Lower lobe of right lung (tissue), 2 donors: ENCODE measurements around the gene DPP10. TPM values are rescaled to one million over a fixed set of nuclear protein-coding genes. Genes with fewer than 3 reads are reported as not detected.

Experiments used
- ATAC-seq, 2 donors: fragments of 200-7000 bp; cut with Tn5 transposase; one replicate each; pipeline ENCODE4 v1.9.1; 2020 to 2022; ENCODE audit warnings: mild to moderate bottlenecking in 2 of 2, moderate library complexity in 2 of 2
- DNase-seq: peaks from one replicate; pipeline ENCODE4 v3.0.0-alpha.2; 2020
- H3K27ac ChIP-seq: fragments of 200-600 bp; one replicate; pipeline ENCODE4 v1.8.0; 2022
- H3K27me3 ChIP-seq: fragments of 200-600 bp; one replicate; pipeline ENCODE4 v1.8.0; 2022; ENCODE audit warnings: low read depth
- H3K36me3 ChIP-seq: fragments of 200-600 bp; one replicate; pipeline ENCODE4 v1.8.0; 2022; ENCODE audit warnings: mild to moderate bottlenecking
- H3K4me1 ChIP-seq: fragments of 200-600 bp; one replicate; pipeline ENCODE4 v1.8.0; 2022
- H3K4me3 ChIP-seq: fragments of 200-600 bp; one replicate; pipeline ENCODE4 v1.8.0; 2022; ENCODE audit warnings: mild to moderate bottlenecking
- H3K9me3 ChIP-seq: fragments of 200-600 bp; one replicate; pipeline ENCODE4 v1.8.0; 2022
- intact Hi-C: fragments of 100-400 bp; cut with DNase I; formaldehyde crosslinking; loops from one replicate; pipeline ENCODE4 v1.11.0; 2022
- total RNA-seq: library from RNA; stranded (reverse); fragmentation: NEBNext Ultra II Directional; extraction: Animal tissue kit (Norgen Biotek cat#: 25700); gene quantifications from one replicate; pipeline ENCODE4 v1.2.1, GENCODE V29; 2021
- TF ChIP-seq, protein P1 (sequence below): fragments of 200-600 bp; IDR thresholded peaks from one replicate; pipeline ENCODE4 v1.8.0; 2022; ENCODE audit warnings: antibody characterized with exemption, mild to moderate bottlenecking
- donor health status: DM: no; HTN: yes; CAD: no; lungs with severe emphysema.

DPP10 gene
- total RNA-seq, 1 donor from 2014 or later: 0.80 TPM

DNA sequence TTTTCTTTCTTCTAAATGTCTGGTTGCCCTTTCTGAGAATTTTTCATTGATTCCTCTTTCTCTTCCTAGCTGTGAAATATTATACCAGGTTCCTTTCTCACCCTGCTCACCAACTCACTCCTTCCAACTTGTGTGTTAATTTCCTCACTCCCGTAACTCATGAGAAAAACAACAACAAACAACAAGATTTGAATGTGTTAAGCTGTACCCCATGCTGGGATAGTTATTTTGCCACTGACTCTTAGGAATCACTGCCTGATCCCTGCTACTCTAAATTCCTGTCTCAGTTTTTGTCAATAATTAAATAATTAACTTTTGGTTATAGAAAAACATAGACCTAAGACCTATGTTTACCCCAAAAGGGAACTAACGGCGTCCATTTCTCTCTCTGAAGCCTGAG is 242.7 kb downstream of the DPP10 start:
- Histone ChIP-seq H3K36me3 (no peaks in the 10 kb centered on the region), H3K4me3 (no peak overlapping the region), H3K9me3 (no peaks in the 10 kb centered on the region), H3K4me1 (no peaks in the 10 kb centered on the region), H3K27me3 (no peaks in the 10 kb centered on the region), H3K27ac (no peak overlapping the region)
- DNase-seq: no peak
- intact Hi-C loops: no loop called here
- TF ChIP-seq, protein P1, sequence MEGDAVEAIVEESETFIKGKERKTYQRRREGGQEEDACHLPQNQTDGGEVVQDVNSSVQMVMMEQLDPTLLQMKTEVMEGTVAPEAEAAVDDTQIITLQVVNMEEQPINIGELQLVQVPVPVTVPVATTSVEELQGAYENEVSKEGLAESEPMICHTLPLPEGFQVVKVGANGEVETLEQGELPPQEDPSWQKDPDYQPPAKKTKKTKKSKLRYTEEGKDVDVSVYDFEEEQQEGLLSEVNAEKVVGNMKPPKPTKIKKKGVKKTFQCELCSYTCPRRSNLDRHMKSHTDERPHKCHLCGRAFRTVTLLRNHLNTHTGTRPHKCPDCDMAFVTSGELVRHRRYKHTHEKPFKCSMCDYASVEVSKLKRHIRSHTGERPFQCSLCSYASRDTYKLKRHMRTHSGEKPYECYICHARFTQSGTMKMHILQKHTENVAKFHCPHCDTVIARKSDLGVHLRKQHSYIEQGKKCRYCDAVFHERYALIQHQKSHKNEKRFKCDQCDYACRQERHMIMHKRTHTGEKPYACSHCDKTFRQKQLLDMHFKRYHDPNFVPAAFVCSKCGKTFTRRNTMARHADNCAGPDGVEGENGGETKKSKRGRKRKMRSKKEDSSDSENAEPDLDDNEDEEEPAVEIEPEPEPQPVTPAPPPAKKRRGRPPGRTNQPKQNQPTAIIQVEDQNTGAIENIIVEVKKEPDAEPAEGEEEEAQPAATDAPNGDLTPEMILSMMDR: no peak
- ATAC-seq: no peak

DNA sequence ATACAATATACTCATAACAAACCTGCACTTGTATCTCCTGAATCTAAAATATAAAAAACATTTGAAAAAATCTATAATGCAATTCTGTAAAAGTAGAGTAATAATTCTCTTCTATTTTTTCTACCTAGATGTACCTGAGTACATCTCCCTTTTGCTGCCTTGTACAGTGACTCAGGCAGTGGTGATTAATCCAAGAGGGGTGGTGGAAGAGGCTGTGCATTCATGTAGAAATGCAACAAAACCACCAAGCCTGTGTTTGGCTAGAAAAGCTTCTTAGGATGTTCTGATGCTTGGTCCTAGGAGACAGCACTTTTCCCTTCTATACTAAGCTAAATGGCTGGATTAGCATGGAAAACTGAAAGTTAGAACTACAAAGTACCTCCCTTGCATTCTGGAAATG is 245.8 kb downstream of the DPP10 start:
- TF ChIP-seq, protein P1: no peak
- no peak for ATAC-seq
- H3K27me3 ChIP-seq: no peaks in the 10 kb centered on the region

DNA sequence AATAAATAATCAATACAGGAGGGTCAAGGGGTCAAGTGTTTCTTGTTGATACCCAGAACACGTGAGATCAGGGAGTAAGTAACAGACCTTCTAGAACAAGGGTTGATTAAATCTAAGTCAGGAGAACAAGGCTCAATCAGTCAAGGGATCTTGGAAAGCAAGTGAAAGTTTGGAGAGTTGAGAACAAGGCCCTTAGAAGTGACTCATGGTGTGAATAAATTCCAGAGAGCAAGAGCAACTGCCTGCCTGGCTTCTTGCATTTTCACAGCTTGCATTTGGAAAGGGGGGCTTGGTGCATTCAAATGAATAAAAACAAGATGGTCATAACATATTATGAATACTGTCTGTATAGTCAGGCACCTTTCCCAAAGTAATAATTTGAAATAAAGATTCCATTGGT is 256.1 kb downstream of the DPP10 start:
- TF ChIP-seq, protein P1: no peak
- H3K27me3 ChIP-seq: no peaks in the 10 kb centered on the region

More for the DNA sequence above, 245.8 kb downstream of the DPP10 start:
- Histone ChIP-seq H3K9me3 (no peaks in the 10 kb centered on the region), H3K36me3 (no peaks in the 10 kb centered on the region), H3K4me1 (no peaks in the 10 kb centered on the region), H3K27ac (no peak overlapping the region), H3K4me3 (no peak overlapping the region)
- intact Hi-C loops: no loop called here
- no peak for DNase-seq

DNA sequence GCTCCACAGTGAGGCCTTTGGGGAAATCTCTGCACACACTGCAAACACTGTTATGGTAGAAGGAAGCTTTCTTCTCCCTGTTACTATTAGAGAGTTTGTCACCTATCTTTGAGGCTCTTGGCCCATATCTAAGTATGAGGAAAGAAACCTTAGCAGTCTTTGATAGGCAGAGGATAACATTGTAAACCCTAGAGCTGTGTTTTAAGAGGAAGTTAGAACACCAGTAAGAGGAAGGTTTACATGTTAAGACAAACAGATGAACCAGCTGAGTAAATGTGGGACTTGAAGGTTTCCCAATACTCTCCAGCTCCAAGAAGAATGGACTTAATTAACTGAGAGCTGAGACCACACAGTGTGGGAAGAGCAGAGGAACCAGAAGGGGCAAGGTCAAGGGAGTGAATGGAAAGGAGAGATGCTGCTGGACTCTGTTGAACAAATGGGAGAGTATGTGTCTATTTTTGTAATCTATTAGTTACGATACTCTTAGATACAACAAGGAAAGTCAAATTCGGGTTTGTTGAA is 257.0 kb downstream of the DPP10 start:
- H3K36me3 ChIP-seq: no peaks in the 10 kb centered on the region
- no peaks in the 10 kb centered on the region for H3K9me3 ChIP-seq
- H3K27ac ChIP-seq: no peak overlapping the region
- intact Hi-C loops: no loop called here
- H3K4me3 ChIP-seq: no peak overlapping the region
- TF ChIP-seq, protein P1: no peak
- H3K4me1 ChIP-seq: no peaks in the 10 kb centered on the region
- ATAC-seq (peak; percentile 42), DNase-seq (no peak)
- H3K27me3 ChIP-seq: no peaks in the 10 kb centered on the region

More for the DNA sequence above, 256.1 kb downstream of the DPP10 start:
- Histone ChIP-seq H3K4me3 (no peak overlapping the region), H3K36me3 (no peaks in the 10 kb centered on the region), H3K27ac (no peak overlapping the region), H3K4me1 (no peaks in the 10 kb centered on the region), H3K9me3 (no peaks in the 10 kb centered on the region)
- ATAC-seq (no peak), DNase-seq (no peak)
- intact Hi-C loops: no loop called here

DNA sequence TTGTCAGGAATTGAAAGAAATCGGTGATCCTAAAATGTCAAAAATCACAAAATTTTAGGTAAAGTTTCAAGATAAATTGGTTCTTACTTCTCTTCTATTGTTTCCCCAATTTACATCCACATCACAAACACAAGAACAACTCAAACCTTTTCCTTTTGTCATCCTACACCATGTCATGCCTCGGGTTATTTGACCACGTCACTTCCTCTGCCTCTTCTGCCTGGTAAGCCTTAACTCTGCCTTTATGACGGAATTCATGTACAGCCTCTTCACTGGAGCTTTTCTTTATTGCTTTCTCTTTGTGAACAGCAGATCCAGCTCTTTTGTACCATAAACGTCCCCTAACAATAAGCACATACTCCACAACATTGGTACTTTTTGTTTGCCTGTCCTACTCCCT is 258.0 kb downstream of the DPP10 start:
- ATAC-seq: no peak

More for the DNA sequence above, 258.0 kb downstream of the DPP10 start:
- Histone ChIP-seq H3K27ac (no peak overlapping the region), H3K9me3 (no peaks in the 10 kb centered on the region), H3K27me3 (no peaks in the 10 kb centered on the region), H3K36me3 (no peaks in the 10 kb centered on the region), H3K4me1 (no peaks in the 10 kb centered on the region), H3K4me3 (no peak overlapping the region)
- TF ChIP-seq, protein P1: no peak
- intact Hi-C loops: no loop called here
- no peak for DNase-seq
